Measurements from ENCODE around the gene RSPRY1. TPM values are rescaled to one million over a fixed set of nuclear protein-coding genes. Genes with fewer than 3 reads are reported as not detected.
"Not testable (repeated sequence)": the region's sequence is repeated elsewhere in the genome, so short reads cannot be mapped to it uniquely, and the experiment has no call there.

RSPRY1 gene
- total and polyA plus RNA-seq, 2 of the 8 experiments (the other 6 are each of a cell fraction or from before 2014, with no cell fraction given), result 11.5 to 32.5 TPM

DNA sequence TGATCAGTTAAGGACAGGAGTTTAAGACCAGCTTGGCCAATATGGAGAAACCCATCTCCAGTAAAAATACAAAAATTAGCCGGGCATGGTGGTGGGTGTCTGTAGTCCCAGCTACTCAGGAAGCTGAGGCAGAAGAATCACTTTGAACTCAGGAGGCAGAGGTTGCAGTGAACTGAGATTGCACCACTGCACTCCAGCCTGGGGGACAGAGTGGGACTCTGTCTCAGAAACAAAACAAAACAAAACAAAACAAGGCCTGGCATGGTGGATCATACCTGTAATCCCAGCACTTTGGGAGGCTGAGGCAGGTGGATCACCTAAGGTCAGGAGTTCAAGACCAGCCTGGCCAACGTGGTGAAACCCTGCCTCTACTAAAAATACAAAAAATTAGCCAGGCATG is 81.2 kb downstream of the RSPRY1 start:
- H3K4ac ChIP-seq (replicated peaks; ENCODE audit: insufficient read length, low read depth, low read length); DNase-seq (ENCODE audit: low read depth in 1 of 2, low spot score in 2 of 2); H3K27me3 ChIP-seq (replicated peaks in 1 of 4; ENCODE audit: control insufficient read depth in 3 of 4, extremely low read depth in 1 of 4, insufficient read depth in 3 of 4, low read length in 3 of 4); CTCF ChIA-PET (ENCODE audit: partially characterized antibody); H2BK20ac ChIP-seq (ENCODE audit: low read length); H3K14ac ChIP-seq (ENCODE audit: insufficient read length); H3K18ac ChIP-seq (ENCODE audit: extremely low read depth, low read length); H3K4me3 ChIP-seq (ENCODE audit: extremely low read depth in 1 of 4, insufficient read depth in 2 of 4, low read depth in 3 of 4, low read length in 4 of 4); H3K4me1 ChIP-seq (replicated peaks in 1 of 4; ENCODE audit: control insufficient read depth in 3 of 4, insufficient read depth in 4 of 4, low read length in 3 of 4); H4K8ac ChIP-seq (ENCODE audit: extremely low read depth, insufficient read depth, low read length); H4K5ac ChIP-seq (ENCODE audit: insufficient read length, low read depth, low read length); FAIRE-seq; H3K9ac ChIP-seq (replicated peaks in 1 of 4; ENCODE audit: extremely low read depth in 1 of 4, low read depth in 3 of 4, low read length in 3 of 4); H4K20me1 ChIP-seq (replicated peaks in 1 of 2; ENCODE audit: control insufficient read depth in 1 of 2, insufficient read depth in 2 of 2, low read length in 2 of 2); H2BK5ac ChIP-seq (ENCODE audit: low read depth, low read length); H3K4me2 ChIP-seq (ENCODE audit: insufficient read depth in 1 of 2, low read depth in 2 of 2, low read length in 2 of 2); H4K91ac ChIP-seq (replicated peaks; ENCODE audit: insufficient read length, low read length); H3K23me2 ChIP-seq (ENCODE audit: low read depth, low read length); H2BK15ac ChIP-seq (ENCODE audit: low read length); H2BK120ac ChIP-seq (replicated peaks; ENCODE audit: low read depth, low read length); H3K79me1 ChIP-seq (ENCODE audit: low read depth, low read length); H2BK12ac ChIP-seq (ENCODE audit: low read depth, low read length); H3K27ac ChIP-seq (ENCODE audit: low read depth, low read length); H2AK5ac ChIP-seq (ENCODE audit: low read depth, low read length); H3K9me3 ChIP-seq (ENCODE audit: insufficient read depth in 2 of 2, low read depth in 1 of 2, low read length in 1 of 2); H3K36me3 ChIP-seq (ENCODE audit: control insufficient read depth in 2 of 4, insufficient read depth in 4 of 4, low read length in 3 of 4); POLR2A ChIA-PET (ENCODE audit: partially characterized antibody); H3K56ac ChIP-seq (replicated peaks; ENCODE audit: insufficient read length, low read depth, low read length); H3K23ac ChIP-seq (ENCODE audit: insufficient read length); H3K79me2 ChIP-seq (ENCODE audit: control insufficient read depth in 1 of 2, insufficient read depth in 2 of 2, low read length in 2 of 2); H2AFZ ChIP-seq (ENCODE audit: low read length): not testable (repeated sequence)
- WGBS, 2 experiments (ENCODE audit: extremely low coverage in 1 of 2, insufficient coverage in 1 of 2, insufficient read length in 1 of 2, insufficient replicate concordance in 2 of 2, low coverage in 1 of 2, low lambda C conversion rate in 2 of 2, missing lambda C conversion rate in 1 of 2), result 81% methylated on average over 2 of the region's 2 CpGs; no CpG with 5 or more reads in 1 of the 2 experiments

Measured in H1 (cell line).